LHCN-M2 (cell line): Measurements from ENCODE around the gene DGKI. TPM values are rescaled to one million over a fixed set of nuclear protein-coding genes. Genes with fewer than 3 reads are reported as not detected.

Source experiments
- DNase-seq: peaks from one replicate; pipeline ENCODE4 v3.0.0-alpha.2; 2012; ENCODE audit warnings: low read depth
- polyA plus RNA-seq: library from polyadenylated mRNA; unstranded; fragments of >200 nt; gene quantifications from one replicate; pipeline ENCODE4 v1.2.1, GENCODE V29; 2012; ENCODE audit warnings: missing spikeins
- total RNA-seq: library from RNA; depleted of rRNA; stranded (reverse); fragments of >200 nt; gene quantifications from 2 replicates; pipeline ENCODE4 v1.2.3, GENCODE V29; 2014; rRNA removed

DGKI gene
- total RNA-seq, result 4.2 and 5.3 TPM in 2 replicates
- 4.4 TPM for polyA plus RNA-seq

GRCh38 chr7:137846827-137847567, at the start of gene DGKI:
Gene DGKI, minus strand, starts transcription at chr7:137846974.
- DNase-seq, result peak; percentile 19

DNA sequence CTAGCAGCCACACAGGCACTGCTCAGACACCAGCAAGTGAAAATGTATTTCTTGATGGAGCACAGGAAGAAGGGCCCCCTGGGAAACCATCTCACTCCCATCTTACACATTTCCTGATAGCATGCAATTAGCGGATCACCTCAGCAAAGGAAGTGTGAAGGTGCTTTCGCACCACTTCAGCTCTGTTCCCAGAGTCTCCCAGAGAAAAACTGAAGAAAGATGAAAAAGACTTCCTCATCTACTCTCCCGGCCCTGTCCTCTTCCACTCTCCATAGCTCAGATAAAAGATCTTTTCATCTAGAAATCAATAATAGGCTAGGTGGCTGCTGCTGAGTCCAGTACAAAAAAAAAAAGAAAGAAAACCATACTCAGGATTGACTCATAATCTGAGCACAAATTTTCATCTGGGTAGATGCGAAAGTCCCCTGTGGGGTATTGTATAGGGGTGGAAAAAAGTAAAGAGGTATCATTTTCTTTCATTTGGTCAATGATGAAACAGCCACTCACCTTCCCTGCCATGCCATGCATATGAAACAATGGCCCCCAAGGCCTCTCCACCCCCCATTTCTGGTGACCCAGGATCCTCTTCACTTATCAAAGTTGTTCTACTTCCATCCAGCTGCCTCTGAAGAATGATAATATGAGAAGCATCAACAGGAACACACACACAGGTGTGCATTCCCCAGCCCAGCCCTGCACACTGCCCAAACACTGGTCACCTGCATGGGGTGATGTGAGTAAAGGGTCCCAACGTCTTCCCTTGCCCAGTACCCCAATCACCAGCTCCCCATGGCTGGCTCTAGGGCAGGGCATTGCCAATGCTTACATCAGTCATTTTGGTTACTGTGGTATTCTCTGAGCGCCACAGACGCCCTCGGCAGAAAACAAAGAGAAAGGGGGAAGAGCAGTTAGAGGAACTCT, 48.8 kb upstream of the DGKI start:
- DNase-seq, result no peak

- no peak for DNase-seq
Observed at GRCh38 chr7:137893143-137893742, 46.5 kb upstream of the DGKI start.

DNA sequence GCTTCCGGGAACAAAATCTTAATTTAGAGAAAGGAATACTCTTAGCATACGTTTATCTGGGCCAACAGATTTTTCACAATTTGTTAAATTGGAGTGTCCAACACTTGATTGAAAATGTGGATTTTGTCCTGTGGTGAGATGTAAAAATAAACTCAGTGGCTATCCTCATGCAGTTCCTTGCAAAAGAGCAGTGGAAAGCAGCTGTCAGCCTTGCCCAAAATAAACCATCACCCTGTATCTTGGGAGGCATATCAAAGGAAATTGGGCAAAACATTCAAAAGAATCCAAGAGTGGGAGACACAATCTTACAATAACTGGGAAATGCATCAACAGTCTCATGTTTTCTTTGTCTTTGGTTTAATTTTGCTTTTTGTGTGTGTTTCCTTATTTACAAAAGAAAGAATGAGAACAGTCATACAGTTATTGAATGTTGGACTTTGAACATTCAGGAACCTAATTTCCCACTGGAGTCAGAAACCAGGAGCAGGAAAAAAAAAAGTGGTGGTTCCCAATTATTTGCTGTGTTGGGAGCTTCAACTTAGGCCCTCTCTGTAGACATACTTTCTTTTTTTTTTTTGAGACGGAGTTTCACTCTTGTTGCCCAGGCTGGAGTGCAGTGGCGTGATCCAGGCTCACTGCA, 44.4 kb upstream of the DGKI start:
- peak; percentile 46 for DNase-seq

DNA sequence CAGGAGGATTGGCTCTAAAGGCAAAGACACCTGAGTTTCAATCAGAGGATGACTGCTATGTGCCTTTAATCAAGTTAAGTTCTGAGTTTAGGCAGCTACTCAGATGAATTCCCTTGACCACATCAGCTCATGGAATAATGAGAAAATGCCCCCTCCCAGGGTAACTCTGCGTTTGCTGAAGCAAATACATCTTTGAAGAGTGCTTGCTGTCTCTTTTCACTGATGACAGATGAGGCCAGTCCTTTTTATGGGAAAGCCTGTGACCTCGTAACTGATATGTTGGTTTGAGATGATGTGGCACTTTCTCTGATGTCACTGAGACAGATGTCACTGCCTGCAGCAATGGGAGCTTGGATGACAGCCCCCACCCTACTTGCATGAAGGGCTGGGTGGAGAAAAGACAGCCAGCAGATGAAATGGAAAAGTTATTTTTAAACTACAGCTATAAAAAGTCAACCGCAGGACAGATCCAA, 43.7 kb upstream of the DGKI start:
- DNase-seq, result peak; percentile 60

DNA sequence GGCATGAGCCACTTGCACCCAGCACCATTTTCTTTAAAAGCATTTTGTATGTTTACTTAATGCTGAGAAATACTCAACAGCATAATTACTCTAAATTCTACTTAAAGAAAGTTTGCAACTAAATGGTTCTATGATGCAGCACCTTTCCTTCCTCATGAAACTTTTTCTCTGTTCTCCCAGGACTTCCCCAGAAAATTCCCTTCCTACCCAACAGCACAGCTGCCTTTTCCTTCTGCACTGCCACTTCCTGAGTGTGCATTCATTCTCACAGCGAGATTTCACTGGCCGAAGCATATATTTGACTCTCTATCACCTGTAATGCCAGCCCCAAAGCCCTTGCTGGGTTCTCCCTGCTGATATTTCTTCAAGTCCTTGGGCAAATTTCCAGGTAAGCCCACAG, 41.5 kb upstream of the DGKI start:
- DNase-seq, result no peak

DNA sequence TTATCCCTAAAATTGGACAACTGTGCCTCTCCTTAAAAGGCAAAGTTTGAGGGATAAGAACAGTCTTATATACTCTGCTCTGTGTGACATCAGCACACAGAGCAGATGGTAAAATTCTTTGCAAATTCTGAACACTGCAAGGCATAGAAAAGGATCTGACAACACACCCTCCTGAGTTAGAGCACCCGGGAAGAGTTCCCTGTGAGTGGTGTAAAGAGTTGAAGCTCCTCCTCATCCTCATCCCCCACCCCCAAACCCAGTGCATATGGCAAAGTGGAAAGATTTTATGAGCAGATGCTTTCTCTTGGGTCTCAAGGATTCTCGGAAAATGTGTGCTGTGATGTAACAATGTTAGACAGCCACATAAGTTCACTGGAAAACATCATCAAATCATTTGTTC, 40.0 kb upstream of the DGKI start:
- no peak for DNase-seq

- DNase-seq, result no peak
Observed at GRCh38 chr7:137886281-137886680, 39.5 kb upstream of the DGKI start.

GRCh38 chr7:137885678-137886077, 38.9 kb upstream of the DGKI start:
- no peak for DNase-seq

DNA sequence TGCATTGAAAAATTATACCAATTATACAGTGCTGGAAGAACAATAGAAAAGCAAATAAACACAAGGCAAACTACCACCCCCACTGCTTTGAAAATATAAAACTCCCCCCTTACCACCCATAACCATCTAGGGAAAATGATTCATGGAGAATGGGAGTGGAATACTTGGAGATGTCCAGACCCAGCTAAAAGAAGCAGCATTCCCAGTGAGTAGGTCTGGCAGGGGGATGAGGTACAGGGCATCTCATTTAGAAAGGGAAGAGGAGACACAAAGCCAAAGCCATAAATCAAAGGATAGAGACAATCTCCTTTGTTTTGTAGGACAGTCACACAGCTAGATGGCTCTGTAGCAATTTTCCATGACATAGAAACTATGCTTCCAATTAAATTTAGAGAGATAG, 36.0 kb upstream of the DGKI start:
- peak; percentile 63 for DNase-seq

GRCh38 chr7:137882261-137882668, 35.5 kb upstream of the DGKI start:
- peak; percentile 100 for DNase-seq

DNA sequence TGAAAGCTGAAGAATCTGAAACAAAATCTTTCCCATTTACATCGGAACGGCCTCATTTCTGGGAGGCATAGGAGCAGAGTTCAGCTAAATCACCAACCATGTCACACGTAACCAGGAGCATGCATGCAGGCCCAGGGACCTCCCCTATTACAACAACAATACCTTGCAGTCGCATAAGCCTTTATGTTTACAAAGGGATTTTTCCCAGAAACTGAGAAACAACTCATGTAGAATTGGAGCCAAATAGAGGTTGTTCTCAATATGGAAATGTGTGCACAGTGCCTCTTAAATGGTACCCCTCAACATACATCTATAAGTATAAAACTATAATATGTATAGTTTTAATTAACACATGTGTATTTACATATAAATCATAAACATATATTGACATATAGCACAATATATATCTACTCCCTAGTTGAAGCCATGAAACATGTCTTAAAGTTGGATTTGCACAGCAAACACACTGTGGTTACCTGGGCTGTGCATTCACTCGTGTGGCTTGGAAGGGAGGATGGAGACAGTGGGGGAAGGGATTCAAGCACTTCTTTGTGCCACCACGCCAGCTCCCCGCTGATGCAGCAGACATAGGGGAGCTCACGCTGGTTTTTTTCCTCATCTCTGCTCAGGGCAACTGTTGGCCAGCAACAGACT, 35.0 kb upstream of the DGKI start:
- DNase-seq, result no peak

DNA sequence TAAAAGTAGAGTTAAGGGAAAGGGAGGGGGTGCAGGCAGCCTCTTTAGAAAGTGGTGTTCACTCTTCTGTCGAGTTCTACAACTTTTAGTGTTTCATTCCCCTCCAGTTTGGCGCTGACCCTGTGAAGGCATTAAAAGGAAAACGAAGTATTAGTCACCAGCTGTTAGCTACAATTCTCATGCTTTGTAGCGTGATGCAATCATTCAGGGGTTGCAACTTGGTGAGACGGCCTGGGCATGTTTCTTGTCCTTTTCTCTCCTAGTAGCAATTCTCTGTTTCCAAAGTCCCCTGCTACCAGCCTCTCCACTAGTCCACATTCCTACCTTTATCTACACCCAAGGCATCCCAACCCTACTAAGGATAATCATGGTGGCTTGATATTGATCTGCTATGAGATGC, 33.7 kb upstream of the DGKI start:
- DNase-seq, result peak; percentile 92

GRCh38 chr7:137879357-137880158, 32.8 kb upstream of the DGKI start:
- DNase-seq, result no peak

DNA sequence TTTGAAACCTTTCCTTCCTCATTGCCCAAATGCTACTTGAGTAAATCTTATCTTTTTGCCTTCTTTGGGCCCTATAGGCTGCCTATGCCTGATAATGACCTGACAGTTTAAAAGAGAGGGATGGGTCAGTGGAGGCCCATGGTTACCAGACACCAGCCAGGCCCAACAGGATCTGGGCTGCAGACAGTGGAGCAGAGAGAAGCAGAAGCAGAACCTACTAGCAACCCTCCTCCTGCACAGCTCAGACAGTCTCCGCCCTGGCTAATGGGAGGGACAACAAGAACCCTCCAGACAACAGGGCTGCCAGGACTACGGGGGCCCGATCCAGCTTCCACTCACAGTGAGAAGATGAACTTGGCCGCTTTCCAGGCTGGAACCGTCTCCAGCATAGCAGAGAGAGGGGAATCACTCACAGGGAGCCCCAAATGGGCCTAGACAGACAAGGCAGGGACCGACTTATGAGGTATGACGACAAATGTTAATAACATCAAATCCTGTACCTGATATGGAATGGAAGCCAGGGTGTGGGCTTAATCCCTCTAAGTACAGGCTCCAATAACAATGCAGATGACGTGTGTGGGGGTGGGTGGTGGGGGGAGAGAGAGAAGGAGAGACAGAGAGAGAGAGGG, 31.7 kb upstream of the DGKI start:
- no peak for DNase-seq

DNA sequence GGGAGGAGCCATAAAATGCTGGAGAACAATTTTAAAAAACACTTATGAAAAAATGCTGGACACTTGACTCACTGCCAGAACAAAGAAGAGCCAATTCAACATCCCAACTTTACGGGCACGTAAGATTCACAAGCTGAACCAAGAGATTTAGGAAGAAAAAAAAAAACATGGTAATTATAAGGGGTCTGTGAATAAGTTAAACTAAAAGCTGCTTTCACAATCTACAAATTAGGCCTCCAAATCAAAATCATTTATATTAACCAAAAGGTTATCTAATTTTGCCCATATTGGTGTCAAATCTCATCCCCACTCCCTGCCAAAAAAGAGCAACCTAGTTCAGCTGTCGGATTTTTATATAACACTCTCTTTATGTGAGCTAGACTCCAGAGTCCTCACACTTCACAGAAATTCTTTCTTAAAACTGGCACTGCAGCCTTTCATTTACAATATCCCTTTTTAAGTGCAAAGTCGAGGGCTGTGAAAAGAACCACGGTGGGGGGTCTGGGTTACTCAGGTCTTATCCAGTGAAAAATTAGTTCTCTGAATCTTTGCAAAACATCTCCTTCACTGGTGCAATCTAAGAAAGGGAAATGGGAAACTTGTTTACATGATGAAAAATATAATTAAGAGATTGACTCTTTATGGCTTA, 30.4 kb upstream of the DGKI start:
- DNase-seq, result no peak

DNA sequence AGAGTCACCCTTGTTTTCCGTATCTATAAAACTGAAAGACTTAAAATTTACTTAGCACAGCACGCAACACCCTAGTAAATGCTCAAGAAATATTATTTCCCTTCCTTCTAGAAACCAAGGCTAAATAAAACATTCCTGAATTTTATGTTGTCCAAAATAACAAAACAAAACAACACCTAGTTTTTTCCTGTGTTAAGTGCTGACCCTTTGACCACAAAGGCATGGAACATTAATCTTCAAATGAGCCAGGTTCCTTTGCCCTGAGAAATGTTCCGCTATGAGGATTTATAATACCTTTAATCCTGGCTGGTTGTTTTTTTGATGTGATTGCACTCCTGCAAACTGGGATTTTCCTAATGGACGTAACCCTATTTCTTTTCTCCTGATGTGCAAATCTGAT, 29.0 kb upstream of the DGKI start:
- DNase-seq, result no peak

- DNase-seq, result peak; percentile 99
Observed at GRCh38 chr7:137873979-137874777, 27.4 kb upstream of the DGKI start.
